Left renal pelvis (tissue), 4 donors: ENCODE data around the gene KCNF1. TPM values are rescaled to one million over a fixed set of nuclear protein-coding genes. Genes with fewer than 3 reads are reported as not detected.

ENCODE experiments used
- DNase-seq, 4 donors: peaks; one replicate each; pipeline ENCODE4 v3.0.0-alpha.2; 2013; ENCODE audit warnings: low read depth in 4 of 4, low spot score in 3 of 4
- polyA plus RNA-seq, 4 donors: library from polyadenylated mRNA; unstranded; fragments of 120-200 nt; gene quantifications; one replicate each; pipeline ENCODE4 v1.2.1, GENCODE V29; 2013; ENCODE audit not compliant: insufficient read length in 4 of 4

The KCNF1 gene, protein sequence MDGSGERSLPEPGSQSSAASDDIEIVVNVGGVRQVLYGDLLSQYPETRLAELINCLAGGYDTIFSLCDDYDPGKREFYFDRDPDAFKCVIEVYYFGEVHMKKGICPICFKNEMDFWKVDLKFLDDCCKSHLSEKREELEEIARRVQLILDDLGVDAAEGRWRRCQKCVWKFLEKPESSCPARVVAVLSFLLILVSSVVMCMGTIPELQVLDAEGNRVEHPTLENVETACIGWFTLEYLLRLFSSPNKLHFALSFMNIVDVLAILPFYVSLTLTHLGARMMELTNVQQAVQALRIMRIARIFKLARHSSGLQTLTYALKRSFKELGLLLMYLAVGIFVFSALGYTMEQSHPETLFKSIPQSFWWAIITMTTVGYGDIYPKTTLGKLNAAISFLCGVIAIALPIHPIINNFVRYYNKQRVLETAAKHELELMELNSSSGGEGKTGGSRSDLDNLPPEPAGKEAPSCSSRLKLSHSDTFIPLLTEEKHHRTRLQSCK
- polyA plus RNA-seq, result 1 to 10 TPM in 1 of 4 donors, under 1 TPM in 3; 0.70 to 1.1 (median 0.78) TPM

DNA sequence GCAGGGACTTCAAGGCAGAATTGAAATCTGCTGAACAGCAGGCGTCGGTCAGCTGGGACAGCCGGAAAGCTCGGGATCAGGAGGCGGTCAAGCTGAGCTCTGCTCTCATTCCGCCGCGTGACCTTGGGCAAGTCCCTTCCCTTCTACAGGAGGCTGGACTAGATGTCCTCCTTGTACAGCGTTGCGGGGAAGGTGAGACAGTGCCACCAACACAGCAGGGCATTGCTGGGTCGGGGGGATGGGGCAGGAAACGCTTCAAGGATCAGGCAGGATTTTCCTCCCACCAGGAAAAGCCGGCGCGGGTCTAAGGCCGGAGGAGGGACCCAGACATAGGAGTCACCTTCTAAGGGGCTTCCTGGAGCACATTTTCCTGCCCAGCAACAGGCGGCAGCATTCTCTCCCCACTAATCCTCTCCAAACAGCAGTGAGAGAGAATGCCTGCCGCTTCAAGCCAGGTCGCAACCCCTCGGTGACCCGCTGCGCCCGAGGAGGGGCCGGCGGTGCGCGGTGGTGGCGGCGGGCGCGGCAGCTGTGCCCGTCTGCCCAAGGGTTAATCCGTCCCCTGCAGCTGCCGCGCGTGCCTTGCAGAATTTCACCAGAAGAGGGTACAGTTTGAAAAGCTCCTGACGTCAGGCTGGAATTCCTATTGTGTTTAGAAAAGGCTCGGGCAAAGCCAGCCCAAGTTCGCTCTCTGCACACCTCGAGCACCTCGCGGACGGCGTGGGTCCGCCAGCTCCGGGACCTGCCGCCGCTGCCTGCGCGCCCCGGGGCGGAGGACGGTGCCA is at the start of gene KCNF1:
KCNF1 (plus strand) TSS at position 644 of the 785 bp plus-strand sequence. CDS start 493 bp downstream, outside the sequence.
- peak in 1 of 4 donors; percentile 62 for DNase-seq

DNA sequence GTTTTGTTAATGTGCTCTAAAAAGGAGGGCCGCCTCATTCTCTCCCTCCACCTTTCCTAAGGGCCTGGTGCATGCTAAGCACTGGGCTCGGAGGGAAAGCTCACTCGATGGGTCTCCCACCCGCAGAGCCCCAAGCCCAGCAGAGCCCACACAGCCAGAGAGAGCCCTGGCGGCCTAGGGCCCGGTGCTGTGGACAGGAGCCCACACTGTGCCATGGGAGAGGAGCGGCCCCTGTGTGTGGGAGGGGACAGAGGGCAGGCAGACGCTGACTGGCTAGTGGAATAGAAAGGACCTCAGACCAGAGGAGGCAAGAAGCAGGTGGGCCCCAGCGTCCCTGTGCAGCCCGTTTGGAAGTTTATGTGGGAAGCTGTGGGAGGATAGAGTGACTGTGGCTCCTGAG is 49.4 kb upstream of the KCNF1 start:
- no peak for DNase-seq

DNA sequence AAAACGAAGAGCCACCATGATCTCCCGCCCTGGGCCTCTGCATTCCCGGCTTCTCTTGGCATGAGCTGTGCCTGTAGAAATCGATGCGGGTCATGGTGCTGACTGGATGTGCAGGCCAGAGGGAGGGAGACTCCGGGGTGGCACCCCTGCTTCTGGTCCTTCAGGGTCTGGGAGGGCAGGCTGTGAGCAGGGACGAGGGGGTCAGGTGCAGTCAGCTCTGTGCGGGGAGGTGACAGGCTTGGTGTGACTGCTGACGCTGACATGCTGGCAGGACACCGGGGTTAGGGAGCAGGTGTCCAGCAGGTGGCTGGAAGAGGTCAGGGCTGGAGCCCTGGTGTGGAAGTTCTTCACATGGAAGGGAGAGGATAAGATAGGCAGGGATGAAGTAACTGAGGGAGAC is 48.7 kb upstream of the KCNF1 start:
- DNase-seq, result no peak

DNA sequence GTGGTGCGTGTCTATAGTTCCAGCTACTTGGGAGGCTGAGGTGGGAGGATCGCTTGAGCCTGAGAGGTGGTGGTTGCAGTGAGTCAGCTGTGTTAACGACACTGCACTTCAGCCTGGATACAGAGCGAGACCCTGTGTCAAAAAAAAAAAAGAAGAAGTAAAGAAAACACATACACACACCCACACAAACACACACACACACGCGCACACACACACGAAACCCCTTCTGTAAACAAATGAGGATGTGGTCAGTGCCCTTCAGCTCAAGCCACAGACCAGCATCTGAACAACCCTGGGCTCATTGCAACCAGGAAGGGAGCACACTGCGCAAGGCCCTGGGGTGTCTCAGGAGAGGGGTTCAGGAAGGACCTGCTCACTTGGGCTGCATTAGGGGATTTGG is 47.9 kb upstream of the KCNF1 start:
- no peak for DNase-seq

DNA sequence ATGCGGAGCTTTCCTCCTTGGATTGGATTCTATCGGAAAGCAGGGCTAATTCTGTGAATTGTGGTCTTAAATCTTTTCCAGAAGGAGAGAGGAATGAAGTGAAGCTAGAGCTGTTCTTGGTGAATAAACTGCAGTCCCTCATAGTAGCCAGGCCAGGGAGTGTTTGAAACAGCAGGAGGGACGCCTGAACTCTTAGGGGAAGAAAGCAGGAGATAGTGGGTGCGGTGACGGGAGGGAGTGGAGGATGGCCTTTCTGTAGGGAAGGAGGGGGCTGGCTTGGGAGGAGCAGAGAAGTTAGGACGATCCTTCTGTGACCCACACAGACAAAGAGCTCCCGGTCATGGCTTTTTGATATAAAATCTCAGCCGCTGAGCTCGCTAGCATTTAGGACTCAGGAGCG is 47.5 kb upstream of the KCNF1 start:
- DNase-seq, result no peak

DNA sequence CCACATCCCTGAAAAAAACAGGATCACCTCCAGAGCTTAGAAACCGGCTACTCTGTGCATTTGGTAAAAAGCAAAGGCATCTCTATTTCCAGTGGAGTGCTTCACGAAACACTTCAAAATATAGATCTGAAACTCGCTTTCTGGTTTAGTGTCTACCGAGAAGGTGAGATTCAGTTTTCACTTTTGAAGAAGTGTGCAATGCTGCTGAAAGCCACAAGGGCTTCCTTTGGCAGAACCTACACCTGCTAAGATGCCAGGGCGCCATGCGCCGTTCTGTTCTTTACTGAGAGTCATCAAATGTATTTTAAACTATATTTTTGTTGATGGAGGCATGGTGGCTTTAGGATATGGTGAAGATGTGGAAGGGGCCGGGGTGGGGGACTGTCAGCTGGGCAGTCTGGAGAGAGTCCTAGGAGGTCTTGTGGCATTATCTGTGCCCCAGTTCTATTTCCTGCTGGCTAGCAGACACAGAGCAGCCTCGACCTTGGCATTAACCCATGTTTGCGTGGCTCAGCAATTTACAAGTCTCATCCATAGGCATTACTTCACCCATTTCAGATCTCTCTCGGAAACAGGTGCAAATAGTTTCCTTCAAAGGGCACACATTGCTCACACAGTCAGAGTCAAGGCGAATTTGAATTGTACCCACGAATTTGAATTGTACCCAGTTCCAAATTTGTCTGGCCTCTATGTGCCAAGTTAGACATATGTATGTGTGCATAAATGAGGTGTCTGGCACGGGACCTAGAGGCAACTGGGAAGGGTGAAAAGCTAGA is 46.7 kb upstream of the KCNF1 start:
- no peak for DNase-seq

DNA sequence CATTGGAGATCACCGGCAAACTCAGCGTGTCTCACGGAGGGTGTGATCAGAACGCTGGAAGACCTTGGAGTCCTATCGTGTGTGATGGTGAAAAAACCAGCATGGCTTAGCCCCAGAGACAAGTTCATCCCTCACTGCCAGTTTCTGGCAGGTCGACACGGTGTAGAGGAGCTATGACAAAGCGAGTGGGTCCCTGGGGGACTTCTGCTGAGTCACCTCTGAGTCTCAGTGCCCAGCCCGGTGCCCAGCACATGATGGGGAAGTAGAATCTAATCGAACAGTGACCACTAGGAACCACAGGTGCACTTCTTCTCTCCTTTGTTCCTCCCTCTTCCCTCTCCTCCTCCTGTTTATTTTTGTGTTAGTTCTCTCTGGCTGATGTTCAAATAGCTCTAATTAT is 45.9 kb upstream of the KCNF1 start:
- DNase-seq, result no peak

DNA sequence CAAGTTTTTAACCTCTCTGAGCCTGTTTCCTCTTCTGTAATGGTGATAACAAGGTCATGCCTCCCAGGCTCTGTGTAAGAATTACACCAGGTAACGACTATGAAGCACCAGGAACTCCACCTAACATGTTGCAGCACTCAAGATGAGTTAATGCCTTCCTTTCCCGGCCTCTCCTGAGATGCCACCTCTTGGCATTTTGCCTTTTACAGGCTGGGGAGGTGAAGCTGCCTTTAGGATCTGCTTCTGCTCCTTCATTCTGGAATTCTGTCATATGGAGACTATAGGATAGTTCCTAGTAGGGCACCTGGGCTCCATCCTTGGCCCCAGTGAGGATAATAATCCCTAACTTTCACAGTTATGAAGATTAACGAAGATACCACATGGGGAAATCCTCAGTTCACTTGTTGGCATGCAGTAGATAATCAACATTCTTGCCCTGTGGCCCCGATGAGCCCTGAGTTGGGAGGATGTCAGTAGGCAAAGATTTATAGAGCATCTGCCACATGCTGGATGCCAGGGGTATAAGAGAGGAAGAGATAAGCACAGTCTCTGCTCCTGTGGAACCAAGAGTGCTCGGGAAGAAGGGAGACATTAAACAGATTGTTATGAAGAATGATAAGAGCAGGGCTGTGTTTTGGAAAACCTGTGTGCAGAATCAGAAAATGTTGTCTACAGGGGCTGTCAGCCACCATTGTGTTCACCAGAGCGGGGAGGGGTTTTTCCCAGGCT is 43.9 kb upstream of the KCNF1 start:
- no peak for DNase-seq

DNA sequence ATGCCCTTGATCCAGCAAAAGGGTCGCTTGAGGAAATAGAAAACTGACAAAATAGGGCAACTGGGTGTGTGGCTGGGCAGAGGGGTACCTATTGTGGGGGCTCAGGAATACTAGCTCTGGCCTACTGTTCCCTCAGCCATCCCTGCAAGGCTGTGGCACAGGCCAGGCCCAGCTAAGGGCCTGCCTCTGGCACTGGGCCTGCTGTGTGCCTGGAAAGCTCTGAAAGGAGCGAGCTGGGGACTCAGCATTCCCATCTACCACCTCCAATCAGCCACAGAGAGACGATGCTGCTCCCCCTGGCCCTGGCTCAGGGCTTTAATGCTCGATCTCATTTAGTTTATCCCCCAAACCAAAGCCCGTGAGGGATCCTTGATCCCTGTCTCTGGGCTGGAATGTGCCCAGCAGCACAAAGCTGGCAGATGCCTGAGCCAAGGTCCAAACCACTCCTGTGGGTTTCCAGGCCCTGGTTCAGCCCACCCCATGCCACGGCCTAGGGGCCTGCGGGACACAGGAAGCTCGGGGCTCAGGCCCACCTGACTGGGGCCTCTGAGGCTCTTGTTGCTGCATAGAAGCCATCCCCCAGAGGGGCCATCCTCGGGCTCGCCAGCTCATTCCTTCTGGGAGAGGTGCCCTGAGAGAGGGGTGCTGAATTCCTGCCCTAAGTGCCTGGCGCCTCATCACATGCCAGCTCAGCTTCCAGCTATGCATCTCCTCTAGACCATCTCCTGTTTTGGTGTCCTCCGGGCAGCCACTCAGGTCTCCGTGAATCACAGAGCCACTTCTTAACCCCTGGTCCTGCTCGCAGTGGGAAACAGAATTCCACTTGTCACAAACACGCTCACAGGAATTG is 43.0 kb upstream of the KCNF1 start:
- no peak for DNase-seq

DNA sequence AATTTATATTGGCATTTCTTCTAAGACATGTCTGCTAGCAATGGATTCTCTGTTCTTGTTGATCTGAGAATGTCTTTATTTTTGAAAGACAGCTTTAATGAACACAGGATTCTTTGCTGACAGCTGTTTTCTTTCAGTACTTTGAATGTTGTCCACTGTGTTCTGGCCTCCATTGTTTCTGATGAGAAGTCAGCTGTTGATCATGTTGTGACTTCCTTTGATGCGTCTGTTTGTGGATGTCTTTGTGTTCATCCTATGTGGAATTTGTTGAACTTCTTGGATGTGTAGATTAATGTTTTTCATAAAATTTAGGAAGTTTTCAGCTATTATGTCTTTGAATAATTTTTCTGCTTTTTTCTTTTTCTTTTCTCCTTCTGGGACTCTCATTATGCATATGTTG is 39.8 kb upstream of the KCNF1 start:
- no peak for DNase-seq

DNA sequence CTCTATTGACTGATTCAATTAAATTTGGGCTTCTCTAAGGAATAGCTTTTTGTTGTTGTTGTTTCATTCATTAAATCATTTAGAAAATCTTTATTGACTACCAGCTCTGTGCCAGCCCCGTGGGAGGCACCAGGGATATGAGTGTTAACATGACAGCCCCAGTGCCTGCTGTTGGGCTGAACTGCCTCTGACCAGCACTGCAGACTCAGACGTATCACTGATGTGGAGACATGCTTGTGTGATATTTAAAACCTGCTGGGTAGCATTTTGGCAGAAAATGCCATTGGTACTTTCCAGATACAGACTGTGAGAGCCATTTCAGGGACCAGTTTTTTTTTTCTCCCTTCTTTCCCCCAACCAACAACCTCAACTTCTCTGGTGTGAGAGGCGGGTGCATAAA is 38.6 kb upstream of the KCNF1 start:
- DNase-seq, result no peak

DNA sequence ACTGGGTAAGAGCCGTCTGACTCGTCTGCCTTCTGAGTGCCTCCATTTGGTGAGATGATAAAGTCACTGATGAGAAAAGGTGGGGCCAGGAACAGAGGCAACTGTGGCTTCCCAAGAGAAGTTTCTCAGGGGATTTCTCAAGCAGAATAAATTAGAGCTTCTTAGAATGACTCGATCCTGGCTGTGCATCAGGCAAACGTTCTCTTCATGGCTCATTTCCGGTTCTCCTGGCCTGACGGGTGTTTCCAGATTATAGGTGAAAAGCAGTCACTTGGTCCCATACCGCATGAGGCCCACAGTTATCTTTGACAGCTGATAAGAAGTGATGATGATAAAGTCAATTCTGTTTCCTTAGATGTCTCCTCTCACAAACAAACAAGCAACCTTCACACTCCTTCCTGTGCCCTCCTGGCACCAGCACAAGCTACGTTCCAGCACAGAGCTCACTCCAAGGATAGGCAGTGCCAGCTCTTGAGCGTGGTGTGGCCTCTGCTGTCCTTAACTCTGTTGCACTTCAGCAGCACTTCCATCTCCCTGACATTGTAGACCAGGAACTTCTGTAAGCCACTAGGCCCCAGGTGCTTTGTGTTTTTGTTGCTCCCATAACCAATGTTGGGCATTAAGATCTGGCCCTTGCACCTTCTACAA is 37.8 kb upstream of the KCNF1 start:
- no peak for DNase-seq

DNA sequence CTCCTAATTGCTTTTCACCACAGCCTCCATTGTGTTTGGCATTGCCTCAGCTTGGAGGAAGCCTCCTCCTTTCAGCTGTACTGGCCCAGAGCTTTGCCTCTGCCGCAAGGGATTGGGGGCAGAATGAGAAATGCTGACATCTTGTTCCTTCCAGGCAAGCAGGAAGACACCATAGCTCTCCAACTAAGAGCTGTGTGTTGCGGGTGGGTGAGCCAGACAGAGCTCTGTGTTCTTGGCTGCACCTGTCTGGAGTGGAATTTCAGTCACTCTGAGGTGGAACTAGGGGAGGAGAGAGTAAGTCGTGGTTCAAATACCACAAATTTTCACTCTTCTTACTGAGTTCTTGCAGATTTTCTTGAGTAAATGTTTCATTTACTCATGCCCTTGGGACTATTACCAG is 36.6 kb upstream of the KCNF1 start:
- no peak for DNase-seq

DNA sequence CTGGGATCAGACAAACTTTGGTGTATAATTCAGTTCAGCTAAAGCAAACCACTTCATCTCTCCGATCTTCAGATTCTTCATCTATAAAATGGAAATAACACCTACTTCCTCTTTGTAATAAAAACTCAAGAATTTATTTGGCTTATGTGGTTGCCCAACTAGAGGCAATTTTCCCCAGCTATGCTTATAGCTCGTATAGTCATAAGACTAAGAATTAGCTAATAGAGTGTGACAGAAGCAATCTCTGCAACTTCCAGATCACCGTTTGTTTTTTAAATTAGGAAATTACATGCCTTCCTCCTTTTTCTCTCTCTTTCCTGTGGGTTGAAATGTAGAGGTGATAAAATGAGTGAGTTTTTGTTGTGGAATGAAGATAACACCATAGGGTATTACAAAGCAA is 35.3 kb upstream of the KCNF1 start:
- DNase-seq, result no peak

DNA sequence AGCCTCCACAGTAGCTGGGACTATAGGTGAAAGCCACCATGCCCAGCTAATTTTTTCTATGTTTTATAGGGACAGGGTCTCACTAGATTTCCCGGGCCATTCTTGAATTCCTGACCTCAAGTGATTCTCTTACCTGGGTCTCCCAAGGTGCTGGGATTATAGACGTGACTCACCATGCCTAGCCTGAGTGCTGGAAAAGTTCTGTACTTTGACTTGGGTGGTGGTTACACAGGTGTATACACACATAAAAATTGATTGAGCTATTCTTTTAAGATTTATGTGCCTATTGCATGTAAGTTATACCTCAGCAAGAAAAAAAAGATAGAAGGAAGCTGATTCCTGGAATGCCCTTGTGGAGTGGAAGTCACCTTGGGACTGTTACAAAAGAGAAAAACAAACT is 34.8 kb upstream of the KCNF1 start:
- DNase-seq, result no peak

DNA sequence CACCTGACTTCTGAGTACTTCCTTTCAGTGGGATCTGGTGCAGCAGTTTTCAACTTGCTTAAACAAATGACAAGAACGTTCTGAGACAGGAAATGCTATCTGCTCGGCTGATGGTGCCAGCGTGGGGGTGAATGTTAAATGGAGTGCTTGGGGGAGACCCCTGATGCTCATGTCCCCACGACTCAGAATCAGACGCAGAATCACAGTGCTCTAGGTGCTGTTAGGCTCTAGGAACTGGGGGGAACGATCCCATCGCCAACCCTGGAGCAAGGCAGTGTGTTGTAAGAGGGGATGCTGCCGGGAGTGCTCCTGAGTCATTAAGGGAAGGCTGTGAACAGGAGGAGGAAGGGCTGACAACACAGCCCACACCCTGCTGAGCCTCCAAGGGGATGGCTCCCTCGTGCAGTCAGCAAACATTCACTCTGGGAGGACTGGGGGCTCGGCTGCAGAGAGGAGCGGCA is 34.1 kb upstream of the KCNF1 start:
- DNase-seq, result no peak

DNA sequence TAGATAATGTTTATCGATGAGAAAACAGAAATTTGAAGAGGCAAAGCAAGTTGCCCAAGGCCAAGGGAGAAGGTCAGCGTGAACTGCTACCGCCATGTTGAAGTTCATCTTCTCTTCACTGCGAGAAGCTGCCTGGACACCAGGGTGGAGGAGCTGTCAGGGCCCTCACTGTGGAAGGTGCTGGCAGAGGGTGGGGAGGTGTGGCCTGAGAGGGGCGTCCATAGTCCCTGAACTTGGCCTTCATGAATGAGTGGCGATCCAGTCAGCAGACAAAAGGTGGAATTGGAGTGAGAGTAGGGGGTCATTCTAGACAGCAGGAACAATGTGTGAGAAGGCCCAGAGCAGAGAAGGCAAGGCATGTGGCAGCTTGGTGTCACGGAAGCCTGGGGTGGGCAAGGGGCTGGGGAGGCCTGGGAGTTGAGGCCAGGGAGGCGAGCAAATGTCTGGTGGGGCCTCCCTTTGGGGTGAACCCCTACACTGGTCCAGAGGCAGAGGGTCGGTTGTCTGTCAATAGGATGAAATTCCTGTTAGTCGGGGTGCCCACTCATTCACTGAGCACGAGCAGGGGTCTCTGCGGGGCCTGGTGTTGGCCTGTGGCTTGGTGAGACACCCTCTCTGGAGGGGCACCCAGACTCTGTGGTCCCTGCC is 33.3 kb upstream of the KCNF1 start:
- DNase-seq, result no peak

DNA sequence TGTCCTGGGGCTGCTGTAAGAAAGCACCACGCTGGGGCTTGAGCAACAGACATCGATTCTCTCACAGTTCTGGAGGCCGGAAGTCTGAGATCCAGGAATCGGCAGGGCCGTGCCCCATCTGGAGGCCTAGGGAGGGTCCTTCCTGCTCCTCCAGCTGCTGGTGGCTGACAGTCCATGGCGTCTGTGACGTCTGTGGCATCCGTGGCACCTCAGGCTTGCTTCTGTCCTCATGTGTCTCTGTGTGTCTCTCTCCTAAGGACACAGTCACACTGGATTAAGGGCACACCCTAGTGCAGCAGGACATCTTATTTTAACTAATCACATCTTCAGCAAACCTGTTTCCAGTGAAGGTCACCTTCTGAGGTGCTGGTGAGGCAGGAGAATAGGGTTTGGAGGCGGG is 32.6 kb upstream of the KCNF1 start:
- no peak for DNase-seq
